Mesenchymal stem cell (in vitro differentiated cells and primary cell): ENCODE measurements around the gene TRMT61A.

ENCODE experiments used
- DNase-seq: peaks from one replicate; pipeline ENCODE4 v3.0.0-alpha.2; 2013
- H2AFZ ChIP-seq: one replicate; pipeline ENCODE4 v1.6.1; 2013; ENCODE audit warnings: low read depth, mild to moderate bottlenecking, control low read depth, inconsistent platforms, low read length, moderate library complexity
- H2AK5ac ChIP-seq: 2 replicates; pipeline ENCODE4 v1.6.1; 2013; ENCODE audit warnings: low read length, moderate library complexity, mild to moderate bottlenecking, inconsistent platforms; ENCODE audit not compliant: severe bottlenecking
- H2BK120ac ChIP-seq: one replicate; pipeline ENCODE4 v1.6.1; 2013; ENCODE audit warnings: low read depth, mild to moderate bottlenecking, inconsistent platforms, low read length, moderate library complexity
- H2BK12ac ChIP-seq, 2 experiments: one replicate each; pipeline ENCODE4 v1.6.1; 2013; ENCODE audit warnings: inconsistent platforms in 2 of 2, low read length in 2 of 2, mild to moderate bottlenecking in 2 of 2, moderate library complexity in 2 of 2, control low read depth in 1 of 2
- H2BK15ac ChIP-seq: one replicate; pipeline ENCODE4 v1.6.1; 2013; ENCODE audit warnings: mild to moderate bottlenecking, low read depth, inconsistent platforms; ENCODE audit not compliant: poor library complexity, severe bottlenecking
- H2BK5ac ChIP-seq: 2 replicates; pipeline ENCODE4 v1.6.1; 2013; ENCODE audit warnings: low read depth, mild to moderate bottlenecking, low read length, control low read depth, inconsistent platforms; ENCODE audit not compliant: poor library complexity, severe bottlenecking
- H3K14ac ChIP-seq, 2 experiments: one replicate each; pipeline ENCODE4 v1.6.1; 2013; ENCODE audit warnings: inconsistent platforms in 2 of 2, low read length in 2 of 2, control low read depth in 1 of 2, mild to moderate bottlenecking in 1 of 2, moderate library complexity in 1 of 2
- H3K18ac ChIP-seq, 2 experiments: one replicate each; pipeline ENCODE4 v1.6.1; 2013; ENCODE audit warnings: inconsistent platforms in 2 of 2, low read length in 2 of 2, control low read depth in 1 of 2, low read depth in 1 of 2, mild to moderate bottlenecking in 1 of 2
- H3K23ac ChIP-seq, 2 experiments: one replicate each; pipeline ENCODE4 v1.6.1; 2013; ENCODE audit warnings: inconsistent platforms in 2 of 2, low read length in 2 of 2, mild to moderate bottlenecking in 2 of 2, moderate library complexity in 2 of 2, control low read depth in 1 of 2
- H3K27ac ChIP-seq: 2 replicates; pipeline ENCODE4 v1.5.1; 2013; ENCODE audit warnings: mild to moderate bottlenecking, moderate library complexity, low read length, control low read depth, inconsistent platforms; ENCODE audit not compliant: poor library complexity, severe bottlenecking
- H3K27me3 ChIP-seq, 2 experiments: 2 replicates each; pipeline versions ENCODE4 v1.6.1 to v1.7.0; 2013; ENCODE audit warnings: low read length in 2 of 2, mild to moderate bottlenecking in 2 of 2, moderate library complexity in 2 of 2, control low read depth in 1 of 2, inconsistent platforms in 1 of 2; ENCODE audit not compliant: control insufficient read depth in 1 of 2, insufficient read depth in 1 of 2
- H3K36me3 ChIP-seq, 2 experiments: 2 replicates each; pipeline versions ENCODE4 v1.6.1 to v1.7.0; 2013; ENCODE audit warnings: low read length in 2 of 2, control low read depth in 1 of 2, inconsistent platforms in 1 of 2, low read depth in 1 of 2, mild to moderate bottlenecking in 1 of 2; ENCODE audit not compliant: insufficient read depth in 2 of 2, control insufficient read depth in 1 of 2
- H3K4ac ChIP-seq, 2 experiments: one replicate each; pipeline ENCODE4 v1.6.1; 2013; ENCODE audit warnings: inconsistent platforms in 2 of 2, low read length in 2 of 2, mild to moderate bottlenecking in 2 of 2, moderate library complexity in 2 of 2, control low read depth in 1 of 2, low read depth in 1 of 2
- H3K4me1 ChIP-seq: 2 replicates; pipeline ENCODE4 v1.6.1; 2013; ENCODE audit warnings: low read depth, low read length, control low read depth; ENCODE audit not compliant: control insufficient read depth, insufficient read depth
- H3K4me2 ChIP-seq: 2 replicates; pipeline ENCODE4 v1.6.1; 2013; ENCODE audit warnings: low read length, mild to moderate bottlenecking, inconsistent platforms; ENCODE audit not compliant: poor library complexity, severe bottlenecking
- H3K4me3 ChIP-seq, 2 experiments: 2 replicates each; pipeline versions ENCODE4 v1.5.1 to v1.7.0; 2013; ENCODE audit warnings: low read length in 2 of 2, mild to moderate bottlenecking in 2 of 2, control low read depth in 1 of 2, low read depth in 1 of 2; ENCODE audit not compliant: insufficient read depth in 1 of 2
- H3K79me1 ChIP-seq: replicated peaks from 2 replicates; pipeline ENCODE4 v1.6.1; 2013; ENCODE audit warnings: mild to moderate bottlenecking, control low read depth, low read length, inconsistent platforms; ENCODE audit not compliant: poor library complexity, severe bottlenecking
- H3K9ac ChIP-seq: 2 replicates; pipeline ENCODE4 v1.7.0; 2013; ENCODE audit warnings: mild to moderate bottlenecking, low read length, moderate library complexity
- H3K9me3 ChIP-seq: 2 replicates; pipeline ENCODE4 v1.7.0; 2013; ENCODE audit warnings: mild to moderate bottlenecking, low read length; ENCODE audit not compliant: control insufficient read depth
- H4K8ac ChIP-seq: one replicate; pipeline ENCODE4 v1.6.1; 2013; ENCODE audit warnings: inconsistent platforms, mild to moderate bottlenecking, low read length, moderate library complexity
- H4K91ac ChIP-seq: one replicate; pipeline ENCODE4 v1.6.1; 2013; ENCODE audit warnings: mild to moderate bottlenecking, low read length, inconsistent platforms
- WGBS: methylation state at CpG from one replicate; pipeline ENCODE4 v1.1.7; 2013; ENCODE audit warnings: mixed read lengths; 5-methylcytosine and 5-hydroxymethylcytosine counted together

Gene TRMT61A

DNA sequence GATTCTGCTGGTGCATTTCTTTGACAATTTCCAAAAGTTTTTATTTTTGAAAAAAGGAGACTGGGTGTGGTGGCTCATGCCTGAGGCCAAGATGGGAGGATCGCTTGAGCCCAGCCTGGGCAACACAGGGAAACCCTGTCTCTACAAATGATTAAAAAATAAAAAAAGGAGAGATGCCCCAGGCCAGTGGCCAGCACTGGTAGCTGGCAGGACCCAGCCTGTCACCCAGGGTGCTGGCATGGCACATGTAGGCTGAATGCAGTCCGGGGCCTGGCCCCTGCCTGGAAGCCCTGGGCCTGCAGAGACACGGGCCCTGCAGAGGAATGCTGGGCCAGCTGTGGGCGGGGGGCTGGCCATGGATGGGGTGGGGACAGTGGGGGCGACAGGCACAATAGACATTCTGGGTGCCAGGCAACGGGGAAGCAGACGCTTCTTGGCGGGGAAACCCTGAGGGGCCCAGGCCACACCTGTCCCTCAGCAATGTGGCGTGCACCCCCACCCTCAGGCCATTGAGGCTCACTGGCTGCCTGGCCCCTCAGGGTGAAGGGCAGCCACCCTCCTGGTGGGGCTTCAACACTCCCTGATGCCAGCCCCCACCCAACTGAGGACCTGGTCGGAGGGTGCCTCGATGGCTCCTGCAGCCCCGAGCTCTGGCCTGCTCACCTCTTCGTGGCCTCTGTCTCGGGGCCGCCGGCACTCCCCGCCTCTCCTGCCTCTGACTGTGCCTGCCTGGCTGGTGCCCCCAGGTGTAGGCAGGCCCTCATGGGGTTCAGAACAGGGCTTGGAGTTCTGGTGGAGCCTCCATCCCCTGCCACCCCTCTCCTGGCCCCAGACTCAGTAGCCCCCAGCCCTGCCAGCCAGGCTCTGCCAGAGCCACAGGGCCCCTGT lies 12.1 kb downstream of the TRMT61A start:
- H4K91ac ChIP-seq: peak overlapping the region; percentile 43
- H3K79me1 ChIP-seq: no peaks in the 10 kb centered on the region
- no peak overlapping the region for H2AFZ ChIP-seq
- peak overlapping the region in 1 of 2 experiments; percentile 60 for H2BK12ac ChIP-seq
- peak overlapping the region; percentile 74 for H2BK15ac ChIP-seq
- no peak overlapping the region for H2BK5ac ChIP-seq
- DNase-seq: no peak
- H3K27ac ChIP-seq: no peak overlapping the region
- H3K4me3 ChIP-seq: no peak overlapping the region
- H4K8ac ChIP-seq: peak overlapping the region; percentile 56
- H3K27me3 ChIP-seq: no peaks in the 10 kb centered on the region
- H3K14ac ChIP-seq: peak overlapping the region in 1 of 2 experiments; percentile 6
- H3K36me3 ChIP-seq: peaks cover 0 to 20% of the 10 kb centered on the region in 2 experiments
- peak overlapping the region; percentile 12 for H2BK120ac ChIP-seq
- no peak overlapping the region for H3K4me2 ChIP-seq
- H3K23ac ChIP-seq: peak overlapping the region in 1 of 2 experiments; percentile 34
- no peak overlapping the region for H3K4ac ChIP-seq
- H3K18ac ChIP-seq: peak overlapping the region; percentile 29 to 48
- 86% methylated on average over 17 of the region's 17 CpGs for WGBS
- H3K9me3 ChIP-seq: no peaks in the 10 kb centered on the region
- H3K4me1 ChIP-seq: peaks cover 60% of the 10 kb centered on the region
- peak overlapping the region; percentile 10 for H2AK5ac ChIP-seq
- peak overlapping the region; percentile 80 for H3K9ac ChIP-seq

DNA sequence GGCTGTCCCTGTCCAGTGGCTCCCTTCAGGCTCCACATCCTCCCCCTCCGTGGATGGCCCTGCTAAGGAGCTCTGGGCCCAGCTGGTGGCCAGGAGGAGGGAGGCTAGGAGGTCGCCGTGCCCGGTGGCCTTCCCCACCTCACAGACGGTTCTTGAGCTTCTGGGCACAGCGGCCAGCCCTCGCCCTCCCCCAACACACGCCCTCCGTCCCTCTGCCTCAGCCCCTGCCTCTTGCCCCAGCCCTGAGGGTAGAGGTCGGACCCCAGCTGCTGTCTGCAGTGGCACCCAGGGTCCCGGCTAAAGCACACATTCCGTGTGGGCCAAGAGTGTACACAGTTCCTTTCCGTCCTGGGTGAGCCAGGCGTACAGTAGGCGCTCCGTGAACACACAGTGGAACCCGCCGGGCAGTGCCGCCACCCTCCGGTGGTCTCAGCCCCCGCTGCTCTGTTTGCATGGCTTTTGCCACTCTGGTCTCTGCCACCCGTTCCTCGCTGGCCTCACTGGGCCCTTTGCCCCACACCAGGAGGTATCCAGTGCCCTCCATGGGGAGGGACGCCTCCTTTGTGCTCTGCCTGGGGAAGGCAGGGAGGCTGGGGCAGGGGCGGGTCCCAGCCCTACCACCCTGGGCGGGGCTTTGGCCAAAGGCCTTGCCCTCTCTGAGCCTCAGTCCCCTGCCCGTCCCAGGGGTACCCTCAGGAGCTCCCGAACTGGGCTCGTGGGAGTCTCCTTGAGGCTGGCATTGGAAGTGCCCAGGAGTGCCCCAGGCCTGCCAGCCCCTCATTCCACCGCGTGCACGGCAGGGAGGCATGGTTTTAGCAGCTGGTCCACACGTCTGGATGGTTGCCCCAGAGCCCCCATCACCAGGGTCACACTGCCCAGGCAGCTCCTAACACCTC lies 13.0 kb downstream of the TRMT61A start:
- peak overlapping the region in 1 of 2 experiments; percentile 51 for H3K4me3 ChIP-seq
- 74% methylated on average over 33 of the region's 33 CpGs for WGBS

DNA sequence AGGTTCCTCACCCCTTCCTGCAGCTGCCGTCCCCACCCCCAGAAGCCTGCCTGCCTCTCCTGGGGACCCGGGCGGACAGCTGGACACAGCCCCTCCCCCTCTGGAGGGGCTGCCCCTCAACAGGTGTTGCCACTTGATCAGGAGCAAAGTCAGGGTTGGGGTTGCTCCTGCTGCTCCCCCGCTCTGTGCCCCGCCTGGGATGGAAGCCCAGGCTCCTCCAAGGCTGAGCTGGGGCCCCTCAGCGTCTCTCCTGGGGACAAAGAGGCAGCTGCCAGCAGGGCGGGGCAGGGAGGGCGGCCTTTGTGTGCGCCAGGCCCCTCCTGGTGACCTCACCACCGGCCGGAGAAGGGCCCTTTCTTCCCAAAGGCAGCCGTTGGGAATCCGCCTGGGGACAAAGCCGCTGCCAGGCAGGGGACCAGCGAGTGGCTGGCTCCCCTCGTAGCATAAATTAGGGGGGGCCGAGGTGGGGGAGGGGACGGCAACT lies 13.7 kb downstream of the TRMT61A start:
- Histone ChIP-seq H3K4me1 (peaks cover 56% of the 10 kb centered on the region), H3K9ac (peak overlapping the region; percentile 48), H2BK15ac (no peak overlapping the region), H3K23ac (no peak overlapping the region), H4K8ac (no peak overlapping the region), H3K9me3 (no peaks in the 10 kb centered on the region), H2BK12ac (peak overlapping the region in 1 of 2 experiments; percentile 68), H3K79me1 (no peaks in the 10 kb centered on the region), H3K18ac (peak overlapping the region; percentile 16 to 23), H3K4me3 (peak overlapping the region in 1 of 2 experiments; percentile 51), H3K36me3 (peaks cover 0 to 5% of the 10 kb centered on the region in 2 experiments), H2BK5ac (no peak overlapping the region), H3K14ac (no peak overlapping the region), H2AFZ (no peak overlapping the region), H3K4ac (no peak overlapping the region), H3K4me2 (no peak overlapping the region), H3K27ac (no peak overlapping the region), H3K27me3 (no peaks in the 10 kb centered on the region), H2AK5ac (peak overlapping the region; percentile 25), H4K91ac (peak overlapping the region; percentile 0), H2BK120ac (no peak overlapping the region)
- no peak for DNase-seq
- WGBS: 39% methylated on average over 14 of the region's 18 CpGs

More for the DNA sequence above, 13.0 kb downstream of the TRMT61A start:
- Histone ChIP-seq H3K23ac (no peak overlapping the region), H3K36me3 (peaks cover 0 to 11% of the 10 kb centered on the region in 2 experiments), H2BK120ac (no peak overlapping the region), H4K91ac (peak overlapping the region; percentile 56), H2BK15ac (no peak overlapping the region), H4K8ac (peak overlapping the region; percentile 66), H2BK5ac (no peak overlapping the region), H2BK12ac (peak overlapping the region in 1 of 2 experiments; percentile 68), H2AK5ac (peak overlapping the region; percentile 25), H3K14ac (no peak overlapping the region), H3K27me3 (no peaks in the 10 kb centered on the region), H3K9me3 (no peaks in the 10 kb centered on the region), H3K18ac (peak overlapping the region in 1 of 2 experiments; percentile 29), H3K4me1 (peaks cover 62% of the 10 kb centered on the region), H3K79me1 (no peaks in the 10 kb centered on the region), H3K4me2 (no peak overlapping the region), H3K9ac (peak overlapping the region; percentile 80), H2AFZ (no peak overlapping the region), H3K27ac (no peak overlapping the region), H3K4ac (peak overlapping the region in 1 of 2 experiments; percentile 9)
- no peak for DNase-seq
